GM18517 (cell line): Measurements from ENCODE around the gene PTGS1.

Source experiments
- ATAC-seq: cut with Tn5 transposase; IDR thresholded peaks from one replicate; pipeline ENCODE4 v1.9.1; 2021; ENCODE audit warnings: mild to moderate bottlenecking, moderate library complexity; ENCODE audit not compliant: unreplicated experiment

PTGS1 gene

GRCh38 chr9:122372856-122373845, 2.3 kb downstream of the PTGS1 start:
- no peak for ATAC-seq

- ATAC-seq: no peak
Measured at GRCh38 chr9:122374885-122375420, 4.1 kb downstream of the PTGS1 start.

- no peak for ATAC-seq
Measured at GRCh38 chr9:122376796-122377195, 6.0 kb downstream of the PTGS1 start.

- ATAC-seq: no peak
Measured at GRCh38 chr9:122377241-122378164, 6.7 kb downstream of the PTGS1 start.

- no peak for ATAC-seq
Measured at GRCh38 chr9:122378236-122378635, 7.4 kb downstream of the PTGS1 start.

- no peak for ATAC-seq
Measured at GRCh38 chr9:122379340-122379739, 8.5 kb downstream of the PTGS1 start.

GRCh38 chr9:122380293-122380692, 9.5 kb downstream of the PTGS1 start:
- no peak for ATAC-seq

- no peak for ATAC-seq
Measured at GRCh38 chr9:122381206-122381950, 10.6 kb downstream of the PTGS1 start.

GRCh38 chr9:122382901-122383850, 12.4 kb downstream of the PTGS1 start:
- no peak for ATAC-seq

- no peak for ATAC-seq
Measured at GRCh38 chr9:122383992-122384461, 13.2 kb downstream of the PTGS1 start.

GRCh38 chr9:122386311-122386872, 15.6 kb downstream of the PTGS1 start:
- ATAC-seq: no peak

- ATAC-seq: no peak
Measured at GRCh38 chr9:122387536-122387935, 16.7 kb downstream of the PTGS1 start.

- no peak for ATAC-seq
Measured at GRCh38 chr9:122389195-122389594, 18.4 kb downstream of the PTGS1 start.

- no peak for ATAC-seq
Measured at GRCh38 chr9:122389799-122390481, 19.1 kb downstream of the PTGS1 start.

- no peak for ATAC-seq
Measured at GRCh38 chr9:122392284-122392683, 21.5 kb downstream of the PTGS1 start.

- no peak for ATAC-seq
Measured at GRCh38 chr9:122392714-122393113, 21.9 kb downstream of the PTGS1 start.

GRCh38 chr9:122393284-122393983, 22.6 kb downstream of the PTGS1 start:
- ATAC-seq: no peak
